Right atrium auricular region (tissue), 2 donors: ENCODE data around the gene FMNL2. TPM values are rescaled to one million over a fixed set of nuclear protein-coding genes. Genes with fewer than 3 reads are reported as not detected.
A peak's percentile ranks its signal among the peaks of the same experiment; 100 is the strongest.

Experiments used
- DNase-seq: peaks from one replicate; pipeline ENCODE4 v3.0.0-alpha.2; 2019; ENCODE audit warnings: low spot score
- H3K27ac ChIP-seq, 2 donors: fragments of 200-600 bp; sonication (generic); 1 replicate in 1 of 2; 2 replicates in 1 of 2; pipeline ENCODE4 v1.5.1; 2016 to 2019
- H3K27me3 ChIP-seq, 2 donors: fragments of 200-600 bp; sonication (generic); one replicate each; pipeline versions ENCODE4 v1.5.1 to v1.6.0; 2017 to 2019
- H3K36me3 ChIP-seq: fragments of 200-600 bp; sonication (generic); one replicate; pipeline ENCODE4 v1.5.1; 2016
- H3K4me1 ChIP-seq, 2 donors: fragments of 200-600 bp; sonication (generic); one replicate each; pipeline versions ENCODE4 v1.5.1 to v1.6.0; 2017 to 2019
- H3K4me3 ChIP-seq, 2 donors: fragments of 200-600 bp; sonication (generic); 1 replicate in 1 of 2; 2 replicates in 1 of 2; pipeline ENCODE4 v1.5.1; 2017 to 2019; ENCODE audit warnings: mild to moderate bottlenecking in 1 of 2, moderate library complexity in 1 of 2
- H3K9me3 ChIP-seq, 2 donors: fragments of 200-600 bp; sonication (generic); one replicate each; pipeline ENCODE4 v1.5.1; 2019
- CTCF ChIP-seq, 2 donors: fragments of 200-600 bp; sonication (generic); IDR thresholded peaks; one replicate each; pipeline ENCODE4 v1.5.1; 2019; ENCODE audit warnings: antibody characterized with exemption in 2 of 2
- total RNA-seq, 2 donors: library from RNA; depleted of rRNA; stranded (reverse); fragments of >200 nt; gene quantifications; one replicate each; pipeline ENCODE4 v1.1.0, GENCODE V29; 2016

FMNL2 gene
- total RNA-seq, 2 donors from 2014 or later = 6.0 to 11.5 TPM

GRCh38 chr2:152611458-152612231, 276.7 kb downstream of the FMNL2 start:
- DNase-seq = peak; percentile 77
- Histone ChIP-seq H3K36me3 (no peaks in the 10 kb centered on the region), H3K27ac (peak overlapping the region; percentile 42 to 66), H3K4me1 (peaks cover 0 to 17% of the 10 kb centered on the region in 2 donors), H3K27me3 (no peaks in the 10 kb centered on the region), H3K4me3 (no peak overlapping the region), H3K9me3 (no peaks in the 10 kb centered on the region)
- TF ChIP-seq CTCF (IDR thresholded peaks at IDR 0.05) = no peak

GRCh38 chr2:152613235-152613634, 278.3 kb downstream of the FMNL2 start:
- Histone ChIP-seq H3K9me3 (no peaks in the 10 kb centered on the region), H3K36me3 (peaks cover 6% of the 10 kb centered on the region), H3K27me3 (no peaks in the 10 kb centered on the region), H3K4me3 (no peak overlapping the region), H3K4me1 (peaks cover 0 to 17% of the 10 kb centered on the region in 2 donors), H3K27ac (no peak overlapping the region)
- DNase-seq = no peak
- no peak for TF ChIP-seq CTCF (IDR thresholded peaks at IDR 0.05)

GRCh38 chr2:152615177-152615576, 280.2 kb downstream of the FMNL2 start:
- Histone ChIP-seq H3K4me3 (no peak overlapping the region), H3K27ac (no peak overlapping the region), H3K36me3 (peaks cover 6% of the 10 kb centered on the region), H3K4me1 (peaks cover 0 to 17% of the 10 kb centered on the region in 2 donors), H3K27me3 (no peaks in the 10 kb centered on the region), H3K9me3 (no peaks in the 10 kb centered on the region)
- no peak for TF ChIP-seq CTCF (IDR thresholded peaks at IDR 0.05)
- no peak for DNase-seq

- Histone ChIP-seq H3K4me1 (peaks cover 0 to 3% of the 10 kb centered on the region in 2 donors), H3K4me3 (no peak overlapping the region), H3K27ac (no peak overlapping the region), H3K27me3 (no peaks in the 10 kb centered on the region), H3K36me3 (peaks cover 6% of the 10 kb centered on the region), H3K9me3 (no peaks in the 10 kb centered on the region)
- TF ChIP-seq CTCF (IDR thresholded peaks at IDR 0.05) = no peak
- no peak for DNase-seq
Measured at GRCh38 chr2:152617456-152618192, 282.6 kb downstream of the FMNL2 start.

- H3K27me3 ChIP-seq = no peaks in the 10 kb centered on the region
- no peak overlapping the region for H3K27ac ChIP-seq
- no peaks in the 10 kb centered on the region for H3K9me3 ChIP-seq
- H3K36me3 ChIP-seq = peaks cover 6% of the 10 kb centered on the region
- no peak overlapping the region for H3K4me3 ChIP-seq
- no peak for TF ChIP-seq CTCF (IDR thresholded peaks at IDR 0.05)
- DNase-seq = no peak
- H3K4me1 ChIP-seq = no peaks in the 10 kb centered on the region
Measured at GRCh38 chr2:152618193-152618564, 283.2 kb downstream of the FMNL2 start.
